Neuron (in vitro differentiated cells): ENCODE data around the gene AKT1S1.

ENCODE experiments used
- H2AFZ ChIP-seq: one replicate; pipeline ENCODE4 v1.6.1; 2013; ENCODE audit warnings: low read depth, mild to moderate bottlenecking, inconsistent platforms, low read length, moderate library complexity
- H3K27me3 ChIP-seq: one replicate; pipeline ENCODE4 v1.6.1; 2013; ENCODE audit warnings: low read length; ENCODE audit not compliant: insufficient read depth
- H3K36me3 ChIP-seq: one replicate; pipeline ENCODE4 v1.6.1; 2013; ENCODE audit warnings: low read length; ENCODE audit not compliant: insufficient read depth
- H3K4me1 ChIP-seq: one replicate; pipeline ENCODE4 v1.6.1; 2013; ENCODE audit warnings: low read length; ENCODE audit not compliant: insufficient read depth
- H3K4me3 ChIP-seq: 2 replicates; pipeline ENCODE4 v1.5.1; 2013; ENCODE audit warnings: mild to moderate bottlenecking, low read length, moderate library complexity
- H3K9me3 ChIP-seq: one replicate; pipeline ENCODE4 v1.6.1; 2013; ENCODE audit warnings: low read length

The AKT1S1 gene

GRCh38 chr19:49847731-49848696 lies 29.1 kb downstream of the AKT1S1 start:
- no peaks in the 10 kb centered on the region for H3K27me3 ChIP-seq
- peaks cover 16% of the 10 kb centered on the region for H3K4me1 ChIP-seq
- no peak overlapping the region for H3K4me3 ChIP-seq
- H3K36me3 ChIP-seq = peaks cover 12% of the 10 kb centered on the region
- peaks cover 4% of the 10 kb centered on the region for H3K9me3 ChIP-seq
- no peak overlapping the region for H2AFZ ChIP-seq

GRCh38 chr19:49846408-49846807 lies 30.7 kb downstream of the AKT1S1 start:
- Histone ChIP-seq H3K27me3 (no peaks in the 10 kb centered on the region), H2AFZ (no peak overlapping the region), H3K36me3 (peaks cover 4% of the 10 kb centered on the region), H3K9me3 (peaks cover 4% of the 10 kb centered on the region), H3K4me3 (no peak overlapping the region), H3K4me1 (peaks cover 4% of the 10 kb centered on the region)

- Histone ChIP-seq H3K4me3 (no peak overlapping the region), H3K4me1 (peaks cover 6% of the 10 kb centered on the region), H3K9me3 (peaks cover 4% of the 10 kb centered on the region), H3K27me3 (no peaks in the 10 kb centered on the region), H2AFZ (no peak overlapping the region), H3K36me3 (peaks cover 11% of the 10 kb centered on the region)
These were observed 31.7 kb downstream of the AKT1S1 start for GRCh38 chr19:49845414-49845813.

GRCh38 chr19:49844138-49845095 lies 32.7 kb downstream of the AKT1S1 start:
- Histone ChIP-seq H3K36me3 (peaks cover 19% of the 10 kb centered on the region), H3K27me3 (no peaks in the 10 kb centered on the region), H3K4me1 (peaks cover 4% of the 10 kb centered on the region), H2AFZ (no peak overlapping the region), H3K9me3 (peaks cover 4% of the 10 kb centered on the region), H3K4me3 (no peak overlapping the region)

GRCh38 chr19:49843265-49843664 lies 33.9 kb downstream of the AKT1S1 start:
- Histone ChIP-seq H3K4me3 (no peak overlapping the region), H2AFZ (no peak overlapping the region), H3K4me1 (peaks cover 4% of the 10 kb centered on the region), H3K36me3 (peaks cover 26% of the 10 kb centered on the region), H3K27me3 (no peaks in the 10 kb centered on the region), H3K9me3 (no peaks in the 10 kb centered on the region)

- H3K9me3 ChIP-seq = peaks cover 2% of the 10 kb centered on the region
- H3K36me3 ChIP-seq = peaks cover 50% of the 10 kb centered on the region
- H2AFZ ChIP-seq = no peak overlapping the region
- no peak overlapping the region for H3K4me3 ChIP-seq
- peaks cover 4% of the 10 kb centered on the region for H3K4me1 ChIP-seq
- no peaks in the 10 kb centered on the region for H3K27me3 ChIP-seq
These were observed 36.4 kb downstream of the AKT1S1 start for GRCh38 chr19:49840736-49841249.

- Histone ChIP-seq H3K4me1 (peaks cover 4% of the 10 kb centered on the region), H3K4me3 (no peak overlapping the region), H3K36me3 (peaks cover 55% of the 10 kb centered on the region), H2AFZ (no peak overlapping the region), H3K27me3 (no peaks in the 10 kb centered on the region), H3K9me3 (peaks cover 2% of the 10 kb centered on the region)
These were observed 36.8 kb downstream of the AKT1S1 start for GRCh38 chr19:49840321-49840720.

GRCh38 chr19:49839713-49840112 lies 37.4 kb downstream of the AKT1S1 start:
- Histone ChIP-seq H3K9me3 (peaks cover 2% of the 10 kb centered on the region), H3K4me3 (no peak overlapping the region), H3K27me3 (no peaks in the 10 kb centered on the region), H3K4me1 (peaks cover 4% of the 10 kb centered on the region), H2AFZ (no peak overlapping the region), H3K36me3 (peaks cover 61% of the 10 kb centered on the region)

- Histone ChIP-seq H3K27me3 (no peaks in the 10 kb centered on the region), H3K4me3 (no peak overlapping the region), H3K9me3 (peaks cover 2% of the 10 kb centered on the region), H3K4me1 (peaks cover 4% of the 10 kb centered on the region), H3K36me3 (peaks cover 68% of the 10 kb centered on the region), H2AFZ (no peak overlapping the region)
These were observed 38.1 kb downstream of the AKT1S1 start for GRCh38 chr19:49838885-49839588.

- H3K36me3 ChIP-seq = peaks cover 83% of the 10 kb centered on the region
- H3K9me3 ChIP-seq = peaks cover 2% of the 10 kb centered on the region
- H3K27me3 ChIP-seq = no peaks in the 10 kb centered on the region
These were observed 39.7 kb downstream of the AKT1S1 start for GRCh38 chr19:49837425-49837824.

GRCh38 chr19:49837009-49837310 lies 40.2 kb downstream of the AKT1S1 start:
- H2AFZ ChIP-seq = no peak overlapping the region
- H3K36me3 ChIP-seq = peaks cover 88% of the 10 kb centered on the region
- peaks cover 2% of the 10 kb centered on the region for H3K9me3 ChIP-seq
- H3K27me3 ChIP-seq = no peaks in the 10 kb centered on the region
- H3K4me3 ChIP-seq = no peak overlapping the region
- peaks cover 4% of the 10 kb centered on the region for H3K4me1 ChIP-seq

More at GRCh38 chr19:49837425-49837824, 39.7 kb downstream of the AKT1S1 start:
- Histone ChIP-seq H3K4me3 (no peak overlapping the region), H2AFZ (no peak overlapping the region), H3K4me1 (peaks cover 4% of the 10 kb centered on the region)

- Histone ChIP-seq H3K4me1 (peaks cover 4% of the 10 kb centered on the region), H2AFZ (no peak overlapping the region), H3K27me3 (no peaks in the 10 kb centered on the region), H3K9me3 (peaks cover 2% of the 10 kb centered on the region), H3K4me3 (no peak overlapping the region), H3K36me3 (peaks cover 93% of the 10 kb centered on the region)
These were observed 40.8 kb downstream of the AKT1S1 start for GRCh38 chr19:49836176-49837008.
